Hepatocyte (in vitro differentiated cells): ENCODE data around the gene GLRX2. TPM values are rescaled to one million over a fixed set of nuclear protein-coding genes. Genes with fewer than 3 reads are reported as not detected.

Source experiments
- DNase-seq: peaks from one replicate; pipeline ENCODE4 v3.0.0-alpha.2; 2016; ENCODE audit warnings: low spot score
- H2AFZ ChIP-seq: fragments of 200-600 bp; sonication (generic); 2 replicates; pipeline ENCODE4 v1.6.0; 2016; ENCODE audit warnings: antibody characterized with exemption, mild to moderate bottlenecking
- H3K27ac ChIP-seq: fragments of 200-600 bp; sonication (generic); 2 replicates; pipeline ENCODE4 v1.5.1; 2016; ENCODE audit warnings: mild to moderate bottlenecking
- H3K27me3 ChIP-seq: fragments of 200-600 bp; sonication (generic); 2 replicates; pipeline ENCODE4 v1.6.1; 2016
- H3K36me3 ChIP-seq: fragments of 200-600 bp; sonication (generic); replicated peaks from 2 replicates; pipeline ENCODE4 v1.5.1; 2016; ENCODE audit warnings: low read depth; ENCODE audit not compliant: insufficient read depth
- H3K4me1 ChIP-seq: fragments of 200-600 bp; sonication (generic); 2 replicates; pipeline ENCODE4 v1.5.1; 2016; ENCODE audit warnings: mild to moderate bottlenecking, moderate library complexity; ENCODE audit not compliant: insufficient read depth
- H3K4me2 ChIP-seq: fragments of 200-600 bp; sonication (generic); 2 replicates; pipeline ENCODE4 v1.6.0; 2016
- H3K4me3 ChIP-seq: fragments of 200-600 bp; sonication (generic); 2 replicates; pipeline ENCODE4 v1.5.1; 2016; ENCODE audit warnings: mild to moderate bottlenecking
- H3K79me2 ChIP-seq: fragments of 200-600 bp; sonication (generic); 2 replicates; pipeline ENCODE4 v1.6.0; 2017; ENCODE audit warnings: mild to moderate bottlenecking
- H3K9me2 ChIP-seq: fragments of 200-600 bp; sonication (generic); replicated peaks from 2 replicates; pipeline ENCODE4 v1.6.0; 2017; ENCODE audit warnings: mild to moderate bottlenecking; ENCODE audit not compliant: insufficient read depth
- H3K9me3 ChIP-seq: fragments of 200-600 bp; sonication (generic); 2 replicates; pipeline ENCODE4 v1.5.1; 2016; ENCODE audit warnings: low read depth, mild to moderate bottlenecking
- H4K20me1 ChIP-seq: fragments of 200-600 bp; sonication (generic); 2 replicates; pipeline ENCODE4 v1.6.0; 2016; ENCODE audit warnings: mild to moderate bottlenecking; ENCODE audit not compliant: insufficient read depth, poor library complexity, severe bottlenecking
- CTCF ChIP-seq: fragments of 200-600 bp; sonication (generic); IDR thresholded peaks from 2 replicates; pipeline ENCODE4 v1.5.1; 2016; ENCODE audit warnings: antibody characterized with exemption, mild to moderate bottlenecking; ENCODE audit not compliant: poor library complexity
- EZH2 ChIP-seq: fragments of 200-600 bp; sonication (generic); IDR thresholded peaks from 2 replicates; pipeline ENCODE4 v1.6.1; 2016; ENCODE audit warnings: antibody characterized with exemption, mild to moderate bottlenecking, borderline replicate concordance
- EZH2phosphoT487 ChIP-seq: fragments of 200-600 bp; sonication (generic); IDR thresholded peaks from one replicate; pipeline ENCODE4 v1.6.1; 2018; ENCODE audit warnings: antibody characterized with exemption, mild to moderate bottlenecking, low read depth, moderate library complexity; ENCODE audit not compliant: unreplicated experiment, severe bottlenecking
- WGBS: methylation state at CpG from one replicate; pipeline ENCODE4 v1.1.6; 2016; ENCODE audit warnings: low lambda C conversion rate; ENCODE audit errors: missing lambda C conversion rate; 5-methylcytosine and 5-hydroxymethylcytosine counted together
- polyA plus RNA-seq: library from polyadenylated mRNA; unstranded; fragments of >200 nt; fragmentation: Nextera tagmentation; extraction: Ambion mirVana; gene quantifications from 2 replicates; pipeline ENCODE4 v1.2.1, GENCODE V29; 2016
- total RNA-seq: library from RNA; depleted of rRNA; stranded (reverse); fragments of >200 nt; gene quantifications from 2 replicates; pipeline ENCODE4 v1.2.3, GENCODE V29; 2014

Gene GLRX2
- total and polyA plus RNA-seq, 2 experiments from 2014 or later: 20.4 to 41.0 TPM

- WGBS: 98% methylated on average over 4 of the region's 4 CpGs
- peaks cover 38% of the 10 kb centered on the region for H4K20me1 ChIP-seq
- H3K27me3 ChIP-seq: no peaks in the 10 kb centered on the region
- TF ChIP-seq CTCF: no peak
- TF ChIP-seq EZH2phosphoT487: no peak
- TF ChIP-seq EZH2: no peak
- H3K27ac ChIP-seq: no peak overlapping the region
- no peak for DNase-seq
- no peaks in the 10 kb centered on the region for H3K9me3 ChIP-seq
- H2AFZ ChIP-seq: no peak overlapping the region
- H3K4me2 ChIP-seq: no peak overlapping the region
- no peaks in the 10 kb centered on the region for H3K36me3 ChIP-seq
- H3K9me2 ChIP-seq: no peaks in the 10 kb centered on the region
- no peak overlapping the region for H3K4me3 ChIP-seq
- H3K79me2 ChIP-seq: peaks cover 82% of the 10 kb centered on the region
- H3K4me1 ChIP-seq: peaks cover 11% of the 10 kb centered on the region
Measured at GRCh38 chr1:193062698-193063463, 42.3 kb downstream of the GLRX2 start.

GRCh38 chr1:193060938-193061337, 44.3 kb downstream of the GLRX2 start:
- DNase-seq: peak; percentile 13
- no peaks in the 10 kb centered on the region for H3K36me3 ChIP-seq
- peak overlapping the region; percentile 84 for H3K4me2 ChIP-seq
- no peaks in the 10 kb centered on the region for H3K9me2 ChIP-seq
- H3K79me2 ChIP-seq: peaks cover 82% of the 10 kb centered on the region
- H2AFZ ChIP-seq: no peak overlapping the region
- H3K4me1 ChIP-seq: peaks cover 14% of the 10 kb centered on the region
- no peaks in the 10 kb centered on the region for H3K9me3 ChIP-seq
- peak overlapping the region; percentile 77 for H3K4me3 ChIP-seq
- H3K27me3 ChIP-seq: no peaks in the 10 kb centered on the region
- peaks cover 25% of the 10 kb centered on the region for H4K20me1 ChIP-seq
- TF ChIP-seq EZH2phosphoT487 (no peak), CTCF (no peak), EZH2 (no peak)
- 16% methylated on average over 2 of the region's 2 CpGs for whole genome bisulfite sequencing
- H3K27ac ChIP-seq: peak overlapping the region; percentile 93

GRCh38 chr1:193060406-193060805, 44.8 kb downstream of the GLRX2 start:
- H3K36me3 ChIP-seq: no peaks in the 10 kb centered on the region

More at GRCh38 chr1:193060406-193060805, 44.8 kb downstream of the GLRX2 start:
- no peaks in the 10 kb centered on the region for H3K9me3 ChIP-seq
- peak overlapping the region; percentile 77 for H3K4me3 ChIP-seq
- H3K27ac ChIP-seq: peak overlapping the region; percentile 93
- 12% methylated on average over 4 of the region's 4 CpGs for WGBS
- H3K4me2 ChIP-seq: peak overlapping the region; percentile 84
- peaks cover 14% of the 10 kb centered on the region for H3K4me1 ChIP-seq
- H4K20me1 ChIP-seq: peaks cover 23% of the 10 kb centered on the region
- peak overlapping the region; percentile 60 for H2AFZ ChIP-seq
- no peaks in the 10 kb centered on the region for H3K9me2 ChIP-seq
- no peaks in the 10 kb centered on the region for H3K27me3 ChIP-seq
- DNase-seq: peak; percentile 13
- peaks cover 82% of the 10 kb centered on the region for H3K79me2 ChIP-seq
- TF ChIP-seq CTCF (no peak), EZH2 (no peak), EZH2phosphoT487 (no peak)
